ENCODE results near the gene PAQR5.
A peak's percentile ranks its signal among the peaks of the same experiment; 100 is the strongest.
"Not testable (repeated sequence)": the region's sequence is repeated elsewhere in the genome, so short reads cannot be mapped to it uniquely, and the experiment has no call there.

The PAQR5 gene

GRCh38 chr15:69293741-69294615, 4.7 kb upstream of the PAQR5 start:
- Histone ChIP-seq H3K4me1 (ENCODE audit: control insufficient read depth, insufficient read depth, low read length, poor library complexity, severe bottlenecking) (no peaks in the 10 kb centered on the region), H3K36me3 (ENCODE audit: control insufficient read depth, insufficient read depth, low read length) (no peaks in the 10 kb centered on the region), H3K27me3 (replicated peaks; ENCODE audit: control insufficient read depth, insufficient read depth, low read length, poor library complexity, severe bottlenecking) (peaks cover 2% of the 10 kb centered on the region), H3K9me3 (ENCODE audit: control insufficient read depth, low read length) (no peaks in the 10 kb centered on the region), H3K27ac (ENCODE audit: insufficient read depth, low read length, poor library complexity, severe bottlenecking) (no peak overlapping the region), H3K4me3 (ENCODE audit: insufficient read depth, low read depth, low read length, poor library complexity, severe bottlenecking) (no peak overlapping the region)
- no peak for DNase-seq

DNA sequence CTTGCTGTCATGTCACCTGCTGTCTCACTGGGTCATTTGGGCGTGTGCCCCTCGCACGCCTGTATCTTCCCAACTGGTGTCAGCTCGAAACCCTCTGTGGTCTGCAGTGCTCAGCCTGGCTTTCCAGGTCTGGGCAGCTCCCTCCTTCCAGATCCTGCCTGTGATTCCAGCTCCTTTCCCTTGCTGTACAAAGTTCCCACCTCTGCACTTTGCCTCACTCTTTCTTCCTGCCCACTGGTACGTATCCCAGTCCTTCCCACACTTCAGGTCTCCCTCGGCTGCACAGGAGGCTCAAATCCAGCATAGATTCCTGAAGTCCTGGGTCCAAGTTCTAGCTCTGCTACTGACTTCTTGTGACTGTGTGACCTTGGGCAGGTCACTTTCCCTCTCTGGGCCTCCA, 2.1 kb upstream of the PAQR5 start:
- Histone ChIP-seq H3K4me1 (ENCODE audit: control insufficient read depth, insufficient read depth, low read length, poor library complexity, severe bottlenecking) (no peaks in the 10 kb centered on the region), H3K36me3 (ENCODE audit: control insufficient read depth, insufficient read depth, low read length) (no peaks in the 10 kb centered on the region), H3K27me3 (replicated peaks; ENCODE audit: control insufficient read depth, insufficient read depth, low read length, poor library complexity, severe bottlenecking) (peaks cover 14% of the 10 kb centered on the region), H3K4me3 (ENCODE audit: insufficient read depth, low read depth, low read length, poor library complexity, severe bottlenecking) (no peak overlapping the region), H3K9me3 (ENCODE audit: control insufficient read depth, low read length) (no peaks in the 10 kb centered on the region), H3K27ac (ENCODE audit: insufficient read depth, low read length, poor library complexity, severe bottlenecking) (no peak overlapping the region)
- DNase-seq = no peak

DNA sequence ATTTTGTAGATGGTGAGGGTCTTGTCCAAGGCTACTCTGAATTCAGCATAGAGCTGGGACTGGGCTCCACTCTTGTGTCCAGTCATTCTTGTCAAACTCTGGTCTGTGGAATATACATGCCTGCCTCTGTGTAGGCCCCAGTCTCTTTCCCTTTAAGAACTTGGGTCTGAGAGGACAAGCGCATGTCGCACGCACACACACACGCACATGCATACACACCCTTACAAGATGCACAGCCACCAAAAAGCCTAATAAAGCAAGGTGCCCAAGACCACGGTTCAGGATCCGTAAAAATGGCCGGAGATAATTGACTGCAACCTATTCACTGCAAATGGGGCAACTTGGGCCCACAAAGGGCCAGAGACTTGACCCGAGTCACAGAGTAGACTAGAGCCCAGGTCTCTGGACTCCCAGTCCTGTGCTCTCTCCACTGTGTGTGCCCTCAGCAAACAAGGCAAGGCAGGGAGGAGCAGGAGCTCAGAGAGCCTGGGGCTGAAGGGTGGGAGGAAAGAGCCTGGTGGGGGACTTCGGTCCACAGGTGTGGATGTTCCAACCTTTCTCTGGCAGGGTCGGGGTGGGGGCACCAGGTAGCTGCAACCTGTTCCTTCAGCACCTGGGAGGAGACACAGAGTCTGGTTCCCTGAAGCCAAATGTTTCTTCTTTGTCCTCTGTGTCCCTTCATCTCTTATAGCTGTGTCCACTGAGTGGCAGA, 914 bp upstream of the PAQR5 start:
- no peak for DNase-seq
- no peak overlapping the region for H3K27ac ChIP-seq (ENCODE audit: insufficient read depth, low read length, poor library complexity, severe bottlenecking)
- H3K4me3 ChIP-seq (ENCODE audit: insufficient read depth, low read depth, low read length, poor library complexity, severe bottlenecking) = no peak overlapping the region
- peaks cover 14% of the 10 kb centered on the region for H3K27me3 ChIP-seq (replicated peaks; ENCODE audit: control insufficient read depth, insufficient read depth, low read length, poor library complexity, severe bottlenecking)
- no peaks in the 10 kb centered on the region for H3K9me3 ChIP-seq (ENCODE audit: control insufficient read depth, low read length)
- H3K36me3 ChIP-seq (ENCODE audit: control insufficient read depth, insufficient read depth, low read length) = no peaks in the 10 kb centered on the region
- H3K4me1 ChIP-seq (ENCODE audit: control insufficient read depth, insufficient read depth, low read length, poor library complexity, severe bottlenecking) = no peaks in the 10 kb centered on the region

DNA sequence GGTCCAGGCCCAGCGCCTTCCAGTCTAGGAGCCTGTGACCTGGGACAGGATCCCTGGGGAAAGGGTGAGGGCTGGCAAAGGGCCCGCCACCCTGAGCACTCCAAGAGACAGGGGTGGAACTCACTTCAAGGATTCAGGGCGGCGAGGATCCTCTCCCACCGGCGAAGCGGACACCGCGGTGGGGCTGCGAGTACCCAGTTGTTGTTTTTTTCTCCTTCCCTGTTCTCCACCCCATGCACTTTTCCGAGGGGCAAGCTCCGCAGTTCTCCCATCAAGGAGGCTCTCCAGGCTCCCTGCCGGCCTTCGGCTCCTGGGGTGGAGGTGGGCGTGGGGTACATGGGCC, 387 bp upstream of the PAQR5 start:
- no peak overlapping the region for H3K27ac ChIP-seq (ENCODE audit: insufficient read depth, low read length, poor library complexity, severe bottlenecking)
- no peaks in the 10 kb centered on the region for H3K36me3 ChIP-seq (ENCODE audit: control insufficient read depth, insufficient read depth, low read length)
- no peaks in the 10 kb centered on the region for H3K4me1 ChIP-seq (ENCODE audit: control insufficient read depth, insufficient read depth, low read length, poor library complexity, severe bottlenecking)
- H3K9me3 ChIP-seq (ENCODE audit: control insufficient read depth, low read length) = no peaks in the 10 kb centered on the region
- DNase-seq = no peak
- H3K27me3 ChIP-seq (replicated peaks; ENCODE audit: control insufficient read depth, insufficient read depth, low read length, poor library complexity, severe bottlenecking) = peaks cover 14% of the 10 kb centered on the region
- no peak overlapping the region for H3K4me3 ChIP-seq (ENCODE audit: insufficient read depth, low read depth, low read length, poor library complexity, severe bottlenecking)

DNA sequence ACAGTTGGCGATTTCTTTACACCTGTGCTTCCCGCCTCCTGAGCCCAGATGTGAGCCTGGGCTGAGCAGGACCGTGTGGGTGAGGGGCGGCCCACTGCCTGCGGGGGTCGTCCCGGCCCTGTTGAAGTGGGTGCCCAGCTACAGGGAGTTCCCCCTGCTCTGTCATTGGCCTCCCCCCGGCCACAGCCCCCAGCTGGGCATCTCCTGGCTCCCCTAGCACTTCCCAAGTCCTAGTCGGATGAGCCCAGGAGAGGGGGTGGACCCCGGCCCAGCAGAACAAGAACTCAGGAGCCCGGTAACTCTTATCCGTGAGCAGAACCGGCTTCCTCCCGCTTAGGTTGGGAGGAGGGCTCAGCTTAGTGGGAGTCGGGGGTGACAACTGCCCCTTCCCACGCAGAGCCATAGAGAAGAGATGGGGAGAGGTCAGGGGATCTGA, 757 bp downstream of the PAQR5 start:
- H3K27me3 ChIP-seq (replicated peaks; ENCODE audit: control insufficient read depth, insufficient read depth, low read length, poor library complexity, severe bottlenecking) = peaks cover 14% of the 10 kb centered on the region

DNA sequence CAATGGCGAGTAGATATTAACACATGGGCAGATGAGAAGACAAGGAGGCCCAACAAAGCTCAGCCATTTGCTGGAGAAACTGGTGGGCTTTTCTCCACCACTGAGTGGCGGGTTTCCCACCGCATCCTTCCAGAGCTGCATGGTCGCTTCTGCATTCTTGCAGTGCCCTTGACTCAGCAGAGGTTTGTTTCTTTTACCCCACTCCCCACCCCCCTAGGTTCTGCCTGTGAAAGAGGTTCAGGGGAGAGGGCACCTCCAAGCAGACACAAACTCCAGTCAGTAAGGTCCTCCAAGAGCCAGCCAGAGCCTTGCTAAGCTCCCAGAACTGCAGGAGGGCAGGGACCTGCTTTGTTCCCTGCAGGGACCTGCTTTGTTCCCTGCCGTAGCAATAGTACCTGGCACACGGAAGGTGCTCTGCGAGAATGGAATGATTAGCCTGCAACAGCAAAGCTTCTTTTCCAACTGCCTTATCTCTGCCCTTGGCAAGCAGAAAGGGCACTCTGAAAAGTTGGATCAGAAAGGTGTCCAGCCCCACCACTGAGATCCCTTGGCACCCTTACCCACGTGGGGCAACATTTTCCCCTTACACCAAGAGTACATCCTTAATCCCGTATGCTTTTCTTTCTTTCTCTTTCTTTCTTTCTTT, 1.4 kb downstream of the PAQR5 start:
- no peaks in the 10 kb centered on the region for H3K9me3 ChIP-seq (ENCODE audit: control insufficient read depth, low read length)
- H3K4me3 ChIP-seq (ENCODE audit: insufficient read depth, low read depth, low read length, poor library complexity, severe bottlenecking) = no peak overlapping the region
- no peaks in the 10 kb centered on the region for H3K4me1 ChIP-seq (ENCODE audit: control insufficient read depth, insufficient read depth, low read length, poor library complexity, severe bottlenecking)
- no peak for DNase-seq
- H3K27ac ChIP-seq (ENCODE audit: insufficient read depth, low read length, poor library complexity, severe bottlenecking) = no peak overlapping the region
- H3K36me3 ChIP-seq (ENCODE audit: control insufficient read depth, insufficient read depth, low read length) = no peaks in the 10 kb centered on the region
- H3K27me3 ChIP-seq (replicated peaks; ENCODE audit: control insufficient read depth, insufficient read depth, low read length, poor library complexity, severe bottlenecking) = peaks cover 14% of the 10 kb centered on the region

More for the DNA sequence above, 757 bp downstream of the PAQR5 start:
- no peaks in the 10 kb centered on the region for H3K36me3 ChIP-seq (ENCODE audit: control insufficient read depth, insufficient read depth, low read length)
- no peaks in the 10 kb centered on the region for H3K4me1 ChIP-seq (ENCODE audit: control insufficient read depth, insufficient read depth, low read length, poor library complexity, severe bottlenecking)
- no peaks in the 10 kb centered on the region for H3K9me3 ChIP-seq (ENCODE audit: control insufficient read depth, low read length)
- H3K27ac ChIP-seq (ENCODE audit: insufficient read depth, low read length, poor library complexity, severe bottlenecking) = no peak overlapping the region
- peak overlapping the region; percentile 29 for H3K4me3 ChIP-seq (ENCODE audit: insufficient read depth, low read depth, low read length, poor library complexity, severe bottlenecking)
- no peak for DNase-seq

DNA sequence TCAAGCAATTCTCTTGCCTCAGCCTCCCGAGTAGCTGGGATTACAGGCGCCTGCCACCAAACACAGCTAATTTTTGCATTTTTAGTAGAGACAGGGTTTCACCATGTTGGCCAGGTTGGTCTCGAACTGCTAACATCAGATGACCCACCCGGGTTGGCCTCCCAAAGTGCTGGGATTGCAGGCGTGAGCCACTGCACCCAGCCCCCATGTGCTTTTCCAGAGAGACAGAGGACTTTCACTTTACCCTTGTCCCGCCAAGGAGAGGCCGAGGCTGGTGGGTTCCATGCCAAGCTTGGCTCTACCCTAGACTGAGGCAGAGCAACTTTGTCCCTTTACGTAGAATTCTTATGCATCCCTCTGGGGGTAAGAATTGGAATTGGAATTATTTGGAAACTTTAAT, 2.4 kb downstream of the PAQR5 start:
- not testable (repeated sequence) for H3K4me1 ChIP-seq (ENCODE audit: control insufficient read depth, insufficient read depth, low read length, poor library complexity, severe bottlenecking); H3K27ac ChIP-seq (ENCODE audit: insufficient read depth, low read length, poor library complexity, severe bottlenecking); H3K4me3 ChIP-seq (ENCODE audit: insufficient read depth, low read depth, low read length, poor library complexity, severe bottlenecking); DNase-seq; H3K9me3 ChIP-seq (ENCODE audit: control insufficient read depth, low read length); H3K36me3 ChIP-seq (ENCODE audit: control insufficient read depth, insufficient read depth, low read length)
- peaks cover 14% of the 10 kb centered on the region for H3K27me3 ChIP-seq (replicated peaks; ENCODE audit: control insufficient read depth, insufficient read depth, low read length, poor library complexity, severe bottlenecking)

DNA sequence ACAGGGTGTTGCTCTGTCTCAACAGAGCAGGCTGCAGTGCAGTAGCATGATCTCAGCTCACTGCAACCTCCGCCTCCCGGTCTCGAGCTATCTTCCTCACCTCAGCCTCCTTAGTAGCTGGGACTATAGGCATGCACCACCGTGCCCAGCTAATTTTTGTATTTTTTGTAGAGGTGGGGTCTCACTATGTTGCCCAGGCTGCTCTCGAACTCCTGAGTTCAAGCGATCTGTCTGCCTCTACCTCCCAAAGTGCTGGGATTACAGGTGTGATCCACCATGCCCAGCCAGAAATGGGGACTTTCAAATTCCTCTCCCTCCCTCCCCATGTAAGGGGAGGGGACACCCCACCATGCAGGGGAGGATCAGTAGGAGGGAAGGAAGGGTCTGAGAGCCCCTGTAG, 3.4 kb downstream of the PAQR5 start:
- H3K4me3 ChIP-seq (ENCODE audit: insufficient read depth, low read depth, low read length, poor library complexity, severe bottlenecking); H3K4me1 ChIP-seq (ENCODE audit: control insufficient read depth, insufficient read depth, low read length, poor library complexity, severe bottlenecking); H3K9me3 ChIP-seq (ENCODE audit: control insufficient read depth, low read length); DNase-seq; H3K27ac ChIP-seq (ENCODE audit: insufficient read depth, low read length, poor library complexity, severe bottlenecking); H3K36me3 ChIP-seq (ENCODE audit: control insufficient read depth, insufficient read depth, low read length): not testable (repeated sequence)
- H3K27me3 ChIP-seq (replicated peaks; ENCODE audit: control insufficient read depth, insufficient read depth, low read length, poor library complexity, severe bottlenecking) = peaks cover 14% of the 10 kb centered on the region

- H3K27me3 ChIP-seq (replicated peaks; ENCODE audit: control insufficient read depth, insufficient read depth, low read length, poor library complexity, severe bottlenecking) = peaks cover 14% of the 10 kb centered on the region
- no peaks in the 10 kb centered on the region for H3K4me1 ChIP-seq (ENCODE audit: control insufficient read depth, insufficient read depth, low read length, poor library complexity, severe bottlenecking)
- DNase-seq = no peak
- H3K9me3 ChIP-seq (ENCODE audit: control insufficient read depth, low read length) = no peaks in the 10 kb centered on the region
- no peaks in the 10 kb centered on the region for H3K36me3 ChIP-seq (ENCODE audit: control insufficient read depth, insufficient read depth, low read length)
- no peak overlapping the region for H3K27ac ChIP-seq (ENCODE audit: insufficient read depth, low read length, poor library complexity, severe bottlenecking)
- H3K4me3 ChIP-seq (ENCODE audit: insufficient read depth, low read depth, low read length, poor library complexity, severe bottlenecking) = no peak overlapping the region
Observed at GRCh38 chr15:69302929-69303328, 4.2 kb downstream of the PAQR5 start.
